Astrocyte of the spinal cord (primary cell): ENCODE data around the gene CDC73.

Experiments used
- DNase-seq: peaks from one replicate; pipeline ENCODE4 v3.0.0; 2011; ENCODE audit warnings: low read depth, low spot score
- H3K4me3 ChIP-seq: 2 replicates; pipeline ENCODE4 v1.5.1; 2011; ENCODE audit warnings: low read depth, mild to moderate bottlenecking, low read length, moderate library complexity
- CTCF ChIP-seq: IDR thresholded peaks from 2 replicates; pipeline ENCODE4 v1.5.1; 2012; ENCODE audit warnings: low read depth, mild to moderate bottlenecking, low read length, inconsistent platforms
- in situ Hi-C: cut with HindIII; loops from 2 replicates; pipeline ENCODE4 v1.10.0; 2017; ENCODE audit warnings: low sequenced_read_pairs

CDC73 gene

GRCh38 chr1:193156822-193157142 is 35.0 kb downstream of the CDC73 start:
- no peak for TF ChIP-seq CTCF
- in situ Hi-C loops = no loop called here
- H3K4me3 ChIP-seq = no peak overlapping the region
- DNase-seq = no peak

GRCh38 chr1:193157360-193157759 is 35.5 kb downstream of the CDC73 start:
- TF ChIP-seq CTCF = no peak
- DNase-seq = no peak
- in situ Hi-C loops = no loop called here
- no peak overlapping the region for H3K4me3 ChIP-seq

GRCh38 chr1:193176113-193176512 is 54.3 kb downstream of the CDC73 start:
- H3K4me3 ChIP-seq = no peak overlapping the region
- in situ Hi-C loops = no loop called here
- no peak for TF ChIP-seq CTCF
- DNase-seq = no peak

GRCh38 chr1:193176788-193177187 is 55.0 kb downstream of the CDC73 start:
- no peak for TF ChIP-seq CTCF
- H3K4me3 ChIP-seq = no peak overlapping the region
- in situ Hi-C loops = no loop called here
- DNase-seq = no peak

GRCh38 chr1:193179094-193179493 is 57.3 kb downstream of the CDC73 start:
- TF ChIP-seq CTCF = no peak
- in situ Hi-C loops = no loop called here
- no peak for DNase-seq
- no peak overlapping the region for H3K4me3 ChIP-seq

- no peak overlapping the region for H3K4me3 ChIP-seq
- DNase-seq = no peak
These were observed 59.7 kb downstream of the CDC73 start for GRCh38 chr1:193181536-193181935.

More at GRCh38 chr1:193181536-193181935, 59.7 kb downstream of the CDC73 start:
- in situ Hi-C loops = no loop called here
- no peak for TF ChIP-seq CTCF
